GM19324 (cell line): ENCODE data around the gene ARHGEF10L.

Experiments used
- ATAC-seq: cut with Tn5 transposase; IDR thresholded peaks from one replicate; pipeline ENCODE4 v1.9.1; 2021; ENCODE audit warnings: mild to moderate bottlenecking, moderate library complexity; ENCODE audit not compliant: unreplicated experiment, low FRiP score

The ARHGEF10L gene

GRCh38 chr1:17690906-17691634, 151.6 kb downstream of the ARHGEF10L start:
- no peak for ATAC-seq

GRCh38 chr1:17692645-17693044, 153.1 kb downstream of the ARHGEF10L start:
- no peak for ATAC-seq

- no peak for ATAC-seq
Observed at GRCh38 chr1:17696417-17697301, 157.2 kb downstream of the ARHGEF10L start.

GRCh38 chr1:17697458-17697857, 158.0 kb downstream of the ARHGEF10L start:
- ATAC-seq, result no peak

- no peak for ATAC-seq
Observed at GRCh38 chr1:17699581-17699980, 160.1 kb downstream of the ARHGEF10L start.

GRCh38 chr1:17700945-17701810, 161.7 kb downstream of the ARHGEF10L start:
- ATAC-seq, result no peak

GRCh38 chr1:17704176-17704575, 164.7 kb downstream of the ARHGEF10L start:
- ATAC-seq, result no peak

- ATAC-seq, result no peak
Observed at GRCh38 chr1:17706445-17706844, 166.9 kb downstream of the ARHGEF10L start.

- no peak for ATAC-seq
Observed at GRCh38 chr1:17709981-17710380, 170.5 kb downstream of the ARHGEF10L start.

GRCh38 chr1:17710889-17711576, 171.5 kb downstream of the ARHGEF10L start:
- ATAC-seq, result no peak

GRCh38 chr1:17711577-17711910, 172.0 kb downstream of the ARHGEF10L start:
- ATAC-seq, result no peak

GRCh38 chr1:17711941-17712340, 172.4 kb downstream of the ARHGEF10L start:
- ATAC-seq, result no peak

GRCh38 chr1:17713993-17714392, 174.5 kb downstream of the ARHGEF10L start:
- ATAC-seq, result no peak

GRCh38 chr1:17717594-17718535, 178.4 kb downstream of the ARHGEF10L start:
- ATAC-seq, result no peak

GRCh38 chr1:17719874-17720273, 180.4 kb downstream of the ARHGEF10L start:
- ATAC-seq, result no peak

- no peak for ATAC-seq
Observed at GRCh38 chr1:17721444-17721843, 181.9 kb downstream of the ARHGEF10L start.

- no peak for ATAC-seq
Observed at GRCh38 chr1:17723684-17724083, 184.2 kb downstream of the ARHGEF10L start.

- ATAC-seq, result no peak
Observed at GRCh38 chr1:17724150-17724549, 184.7 kb downstream of the ARHGEF10L start.

GRCh38 chr1:17725084-17725719, 185.7 kb downstream of the ARHGEF10L start:
- no peak for ATAC-seq
